ENCODE data around the gene CHDH.

The CHDH gene

GRCh38 chr3:53884623-53885022 is 38.4 kb upstream of the CHDH start:
- no peaks in the 10 kb centered on the region for H3K9me3 ChIP-seq (ENCODE audit: low read depth, low read length)
- H3K9ac ChIP-seq (ENCODE audit: insufficient read length): no peak overlapping the region
- TF ChIP-seq FOXP2 (optimal IDR thresholded peaks at IDR 0.05; ENCODE audit: control extremely low read depth, extremely low read length, insufficient read depth): no peak
- TF ChIP-seq POLR2AphosphoS5 (IDR thresholded peaks at IDR 0.05; ENCODE audit: borderline replicate concordance, low read depth, low read length): no peak
- TF ChIP-seq EZH2 (IDR thresholded peaks at IDR 0.05): no peak
- no peak for DNase-seq (ENCODE audit: low read depth, low spot score)
- H3K4me3 ChIP-seq: no peak overlapping the region
- peaks cover 3% of the 10 kb centered on the region; the same call in 1 of the 2 replicates for H3K36me3 ChIP-seq (ENCODE audit: insufficient read depth, low read length)
- no peak overlapping the region for H3K27ac ChIP-seq

DNA sequence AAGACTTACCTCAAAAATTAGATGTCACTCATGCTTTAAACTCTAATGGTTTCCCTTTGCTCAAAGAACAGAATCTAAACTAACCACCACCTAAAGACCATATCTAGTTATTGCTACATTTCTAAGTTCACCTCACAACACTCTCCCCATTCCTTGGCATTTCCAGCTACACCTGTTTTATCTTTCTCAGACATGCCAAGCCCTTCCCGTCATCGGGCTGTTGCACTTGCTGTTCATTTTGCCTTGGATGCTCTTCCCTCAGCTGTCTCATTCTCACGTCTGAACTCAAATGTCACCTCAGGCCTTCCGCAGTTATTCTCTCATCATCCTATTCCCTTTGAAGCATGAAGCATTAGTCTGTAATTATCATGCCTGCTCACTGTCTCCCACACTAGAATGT is 36.8 kb upstream of the CHDH start:
- Histone ChIP-seq H3K36me3 (ENCODE audit: insufficient read depth, low read length) (peaks cover 11% of the 10 kb centered on the region), H3K9me3 (ENCODE audit: low read depth, low read length) (no peaks in the 10 kb centered on the region), H3K9ac (ENCODE audit: insufficient read length) (no peak overlapping the region), H3K4me3 (no peak overlapping the region), H3K27ac (no peak overlapping the region)
- DNase-seq (ENCODE audit: low read depth, low spot score): no peak
- TF ChIP-seq FOXP2 (optimal IDR thresholded peaks at IDR 0.05; ENCODE audit: control extremely low read depth, extremely low read length, insufficient read depth) (no peak), POLR2AphosphoS5 (IDR thresholded peaks at IDR 0.05; ENCODE audit: borderline replicate concordance, low read depth, low read length) (no peak), EZH2 (IDR thresholded peaks at IDR 0.05) (no peak)

DNA sequence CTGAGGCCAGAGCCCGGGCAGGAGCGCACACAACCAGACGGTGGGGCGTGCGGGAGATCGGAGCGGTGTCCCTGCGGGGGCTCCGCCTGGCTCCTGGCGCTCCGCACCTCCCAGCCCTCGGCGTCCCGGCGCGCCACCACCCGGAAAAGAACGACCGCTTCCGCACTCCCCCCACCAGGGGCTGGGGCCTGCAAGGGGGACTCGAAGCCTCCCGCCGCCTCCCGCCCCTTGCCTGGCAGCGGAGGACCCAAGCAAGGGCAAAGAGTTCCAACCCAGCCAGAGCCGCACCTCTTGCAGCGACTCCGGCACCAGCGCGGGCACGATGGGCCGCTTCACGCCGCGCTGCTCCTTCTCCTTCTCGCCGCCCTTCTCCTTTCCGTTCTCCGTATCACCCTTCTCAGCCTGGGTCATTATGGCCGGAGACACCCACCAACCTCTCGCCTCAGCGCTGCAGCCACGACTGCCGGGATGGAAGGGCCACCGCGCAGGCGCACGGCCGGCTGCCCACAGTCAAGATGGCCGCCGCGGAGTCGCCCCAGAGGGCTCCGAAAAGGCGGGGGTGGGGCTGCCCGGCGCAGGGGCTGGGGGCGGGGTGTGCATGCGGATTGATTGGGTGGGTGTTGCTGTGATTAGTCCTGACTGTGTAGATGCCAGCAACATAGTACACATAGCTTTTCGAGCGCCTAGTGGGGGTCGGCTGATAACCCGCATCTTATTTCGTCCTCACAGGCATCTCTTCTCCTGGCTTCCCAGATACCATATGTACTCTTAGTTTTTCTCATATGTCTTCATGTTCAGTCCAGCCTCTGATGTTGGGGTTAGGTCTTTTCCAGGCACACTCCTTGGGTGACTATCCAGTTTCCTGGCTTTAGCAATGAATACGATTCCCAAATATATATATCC is 35.7 kb upstream of the CHDH start, which contains the start of gene ACTR8:
ACTR8 (minus strand) TSS at position 462 of the 903 bp plus-strand sequence; CDS start at position 411, 51 bp downstream.
- DNase-seq (ENCODE audit: low read depth, low spot score): no peak
- H3K9me3 ChIP-seq (ENCODE audit: low read depth, low read length): no peaks in the 10 kb centered on the region
- H3K36me3 ChIP-seq (ENCODE audit: insufficient read depth, low read length): peaks cover 20% of the 10 kb centered on the region
- no peak within 1 kb of the TSS for H3K27ac ChIP-seq
- peak within 1 kb of the TSS; percentile 84 for H3K4me3 ChIP-seq
- peak; percentile 91 for TF ChIP-seq POLR2AphosphoS5 (IDR thresholded peaks at IDR 0.05; ENCODE audit: borderline replicate concordance, low read depth, low read length)
- no peak for TF ChIP-seq FOXP2 (optimal IDR thresholded peaks at IDR 0.05; ENCODE audit: control extremely low read depth, extremely low read length, insufficient read depth)
- H3K9ac ChIP-seq (ENCODE audit: insufficient read length): peak within 1 kb of the TSS; percentile 85

GRCh38 chr3:53880396-53881345 is 34.5 kb upstream of the CHDH start:
- TF ChIP-seq POLR2AphosphoS5 (IDR thresholded peaks at IDR 0.05; ENCODE audit: borderline replicate concordance, low read depth, low read length) (no peak), FOXP2 (optimal IDR thresholded peaks at IDR 0.05; ENCODE audit: control extremely low read depth, extremely low read length, insufficient read depth) (no peak), EZH2 (IDR thresholded peaks at IDR 0.05) (no peak)
- Histone ChIP-seq H3K9ac (ENCODE audit: insufficient read length) (peak overlapping the region; percentile 85), H3K9me3 (ENCODE audit: low read depth, low read length) (no peaks in the 10 kb centered on the region), H3K27ac (no peak overlapping the region), H3K36me3 (ENCODE audit: insufficient read depth, low read length) (peaks cover 21% of the 10 kb centered on the region), H3K4me3 (peak overlapping the region; percentile 84)
- DNase-seq (ENCODE audit: low read depth, low spot score): no peak

- Histone ChIP-seq H3K9ac (ENCODE audit: insufficient read length) (no peak overlapping the region), H3K9me3 (ENCODE audit: low read depth, low read length) (no peaks in the 10 kb centered on the region), H3K27ac (no peak overlapping the region), H3K36me3 (ENCODE audit: insufficient read depth, low read length) (peaks cover 6% of the 10 kb centered on the region; the same call in 1 of the 2 replicates), H3K4me3 (no peak overlapping the region)
- no peak for DNase-seq (ENCODE audit: low read depth, low spot score)
- no peak for TF ChIP-seq EZH2 (IDR thresholded peaks at IDR 0.05)
- TF ChIP-seq FOXP2 (optimal IDR thresholded peaks at IDR 0.05; ENCODE audit: control extremely low read depth, extremely low read length, insufficient read depth): no peak
- no peak for TF ChIP-seq POLR2AphosphoS5 (IDR thresholded peaks at IDR 0.05; ENCODE audit: borderline replicate concordance, low read depth, low read length)
Measured at GRCh38 chr3:53865732-53866499, 19.7 kb upstream of the CHDH start.

DNA sequence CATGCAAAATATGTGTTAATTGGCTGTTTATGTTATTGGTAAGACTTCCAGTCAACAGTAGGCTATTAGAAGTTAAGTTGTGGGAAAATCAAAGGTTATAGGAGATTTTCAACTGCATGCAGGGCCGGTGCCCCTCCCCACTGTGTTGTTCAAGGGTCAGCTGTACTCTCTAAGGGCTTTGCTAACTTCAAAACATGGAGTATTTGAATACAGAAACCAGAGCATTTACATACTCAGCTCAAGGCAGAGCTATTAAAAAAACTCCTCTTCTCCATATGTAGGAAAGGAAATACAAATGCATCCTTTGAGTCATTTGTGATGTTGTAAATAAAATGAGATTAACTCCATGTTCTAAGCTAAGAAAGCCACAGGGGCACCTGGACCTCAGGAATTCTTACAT is 16.9 kb upstream of the CHDH start:
- Histone ChIP-seq H3K27ac (no peak overlapping the region), H3K36me3 (ENCODE audit: insufficient read depth, low read length) (no peaks in the 10 kb centered on the region; the same call in 1 of the 2 replicates), H3K4me3 (no peak overlapping the region), H3K9ac (ENCODE audit: insufficient read length) (no peak overlapping the region), H3K9me3 (ENCODE audit: low read depth, low read length) (no peaks in the 10 kb centered on the region)
- no peak for TF ChIP-seq POLR2AphosphoS5 (IDR thresholded peaks at IDR 0.05; ENCODE audit: borderline replicate concordance, low read depth, low read length)
- TF ChIP-seq EZH2 (IDR thresholded peaks at IDR 0.05): no peak
- TF ChIP-seq FOXP2 (optimal IDR thresholded peaks at IDR 0.05; ENCODE audit: control extremely low read depth, extremely low read length, insufficient read depth): no peak
- no peak for DNase-seq (ENCODE audit: low read depth, low spot score)

GRCh38 chr3:53862241-53862640 is 16.0 kb upstream of the CHDH start:
- no peak for TF ChIP-seq FOXP2 (optimal IDR thresholded peaks at IDR 0.05; ENCODE audit: control extremely low read depth, extremely low read length, insufficient read depth)
- TF ChIP-seq POLR2AphosphoS5 (IDR thresholded peaks at IDR 0.05; ENCODE audit: borderline replicate concordance, low read depth, low read length): no peak
- TF ChIP-seq EZH2 (IDR thresholded peaks at IDR 0.05): no peak
- H3K4me3 ChIP-seq: no peak overlapping the region
- DNase-seq (ENCODE audit: low read depth, low spot score): no peak
- H3K36me3 ChIP-seq (ENCODE audit: insufficient read depth, low read length): no peaks in the 10 kb centered on the region; the same call in 1 of the 2 replicates
- no peak overlapping the region for H3K27ac ChIP-seq
- no peak overlapping the region for H3K9ac ChIP-seq (ENCODE audit: insufficient read length)
- no peaks in the 10 kb centered on the region for H3K9me3 ChIP-seq (ENCODE audit: low read depth, low read length)
